GM23338 (cell line): Measurements from ENCODE around the gene CSRNP3. TPM values are rescaled to one million over a fixed set of nuclear protein-coding genes. Genes with fewer than 3 reads are reported as not detected.

Experiments used
- ATAC-seq: fragments of 200-7000 bp; cut with Tn5 transposase; 3 replicates; pipeline ENCODE4 v1.9.1; 2020
- DNase-seq: peaks from one replicate; pipeline ENCODE4 v3.0.0-alpha.2; 2015; ENCODE audit warnings: low spot score
- H2AFZ ChIP-seq: fragments of 200-600 bp; sonication (generic); 2 replicates; pipeline ENCODE4 v1.8.0; 2016; ENCODE audit warnings: antibody characterized with exemption, mild to moderate bottlenecking, moderate library complexity
- H3F3A ChIP-seq: fragments of 200-600 bp; sonication (generic); replicated peaks from 2 replicates; pipeline ENCODE4 v1.8.0; 2017; ENCODE audit warnings: antibody characterized with exemption, mixed run types, low read depth
- H3K27ac ChIP-seq: fragments of 200-600 bp; sonication (generic); 2 replicates; pipeline ENCODE4 v1.6.1; 2016; ENCODE audit warnings: low read depth
- H3K27me3 ChIP-seq: fragments of 200-600 bp; sonication (generic); 2 replicates; pipeline ENCODE4 v1.8.0; 2016; ENCODE audit warnings: mild to moderate bottlenecking, mixed run types, moderate library complexity; ENCODE audit not compliant: insufficient read depth
- H3K36me3 ChIP-seq: fragments of 200-600 bp; sonication (generic); 2 replicates; pipeline ENCODE4 v1.8.0; 2016; ENCODE audit warnings: mild to moderate bottlenecking; ENCODE audit not compliant: insufficient read depth
- H3K4me1 ChIP-seq: fragments of 200-600 bp; sonication (generic); 2 replicates; pipeline ENCODE4 v1.8.0; 2016; ENCODE audit warnings: mild to moderate bottlenecking, moderate library complexity; ENCODE audit not compliant: insufficient read depth
- H3K4me2 ChIP-seq: fragments of 200-600 bp; sonication (generic); 2 replicates; pipeline ENCODE4 v1.7.1; 2017; ENCODE audit warnings: mixed run types
- H3K4me3 ChIP-seq: fragments of 200-600 bp; sonication (generic); 2 replicates; pipeline ENCODE4 v1.6.1; 2016; ENCODE audit warnings: mixed run types
- H3K79me2 ChIP-seq: fragments of 200-600 bp; sonication (generic); replicated peaks from 2 replicates; pipeline ENCODE4 v1.8.0; 2017; ENCODE audit warnings: mild to moderate bottlenecking; ENCODE audit not compliant: insufficient read depth
- H3K9me2 ChIP-seq: fragments of 200-600 bp; sonication (generic); 2 replicates; pipeline ENCODE4 v1.8.0; 2017; ENCODE audit not compliant: insufficient read depth
- H4K20me1 ChIP-seq: fragments of 200-600 bp; sonication (generic); replicated peaks from 2 replicates; pipeline ENCODE4 v1.8.0; 2017; ENCODE audit warnings: mild to moderate bottlenecking; ENCODE audit not compliant: insufficient read depth
- H3K27ac Mint-ChIP-seq: 2 replicates; pipeline ENCODE4 v1.8.0; 2020; ENCODE audit warnings: inconsistent platforms, mild to moderate bottlenecking, moderate library complexity, mixed read lengths
- H3K27me3 Mint-ChIP-seq: 3 replicates; pipeline ENCODE4 v1.8.0; 2022; ENCODE audit warnings: low read depth, mild to moderate bottlenecking, moderate library complexity, mixed read lengths, inconsistent platforms; ENCODE audit not compliant: insufficient read depth, poor library complexity
- H3K36me3 Mint-ChIP-seq: 3 replicates; pipeline ENCODE4 v1.8.0; 2021; ENCODE audit warnings: low read depth, mild to moderate bottlenecking, inconsistent platforms, moderate library complexity, mixed read lengths
- H3K4me1 Mint-ChIP-seq: 3 replicates; pipeline ENCODE4 v1.8.0; 2020; ENCODE audit warnings: mild to moderate bottlenecking, inconsistent platforms, mixed read lengths
- H3K4me3 Mint-ChIP-seq: 3 replicates; pipeline ENCODE4 v1.8.0; 2021; ENCODE audit warnings: moderate library complexity, mild to moderate bottlenecking, inconsistent platforms, mixed read lengths
- H3K9me3 Mint-ChIP-seq: 3 replicates; pipeline ENCODE4 v1.8.0; 2020; ENCODE audit warnings: moderate library complexity, mild to moderate bottlenecking, inconsistent platforms, mixed read lengths
- CREB1 ChIP-seq: fragments of 250-450 bp; sonication (Bioruptor Pico); IDR thresholded peaks from 2 replicates; pipeline ENCODE4 v1.5.0; 2020; ENCODE audit warnings: low read depth, mild to moderate bottlenecking, moderate library complexity
- ETS1 ChIP-seq: IDR thresholded peaks from 2 replicates; pipeline ENCODE4 v1.6.1; 2016; ENCODE audit warnings: antibody characterized with exemption
- EZH2 ChIP-seq: fragments of 200-600 bp; sonication (generic); IDR thresholded peaks from one replicate; pipeline ENCODE4 v1.8.0; 2017; ENCODE audit warnings: antibody characterized with exemption, mild to moderate bottlenecking, low read depth; ENCODE audit not compliant: unreplicated experiment
- EZH2phosphoT487 ChIP-seq: fragments of 200-600 bp; sonication (generic); IDR thresholded peaks from one replicate; pipeline ENCODE4 v1.8.1; 2018; ENCODE audit warnings: antibody characterized with exemption; ENCODE audit not compliant: unreplicated experiment
- JUNB ChIP-seq: IDR thresholded peaks from one replicate; pipeline ENCODE4 v1.6.1; 2016; ENCODE audit warnings: antibody characterized with exemption; ENCODE audit not compliant: unreplicated experiment
- NANOG ChIP-seq: IDR thresholded peaks from 2 replicates; pipeline ENCODE4 v1.6.1; 2016; ENCODE audit warnings: antibody characterized with exemption, borderline replicate concordance
- POLR2AphosphoS5 ChIP-seq: IDR thresholded peaks from 2 replicates; pipeline ENCODE4 v1.6.1; 2016; ENCODE audit warnings: antibody characterized with exemption, low read depth
- REST ChIP-seq: IDR thresholded peaks from one replicate; pipeline ENCODE4 v1.6.1; 2018; ENCODE audit warnings: antibody characterized with exemption; ENCODE audit not compliant: unreplicated experiment
- STAT1 ChIP-seq: IDR thresholded peaks from one replicate; pipeline ENCODE4 v1.6.1; 2016; ENCODE audit warnings: antibody characterized with exemption; ENCODE audit not compliant: unreplicated experiment
- ZNF114 ChIP-seq: fragments of 250-450 bp; sonication (Bioruptor Pico); IDR thresholded peaks from 2 replicates; pipeline ENCODE4 v1.5.0; 2020; ENCODE audit warnings: mild to moderate bottlenecking, moderate library complexity
- ZNF331 ChIP-seq: fragments of 250-450 bp; sonication (Bioruptor Pico); IDR thresholded peaks from 2 replicates; pipeline ENCODE4 v1.5.0; 2020; ENCODE audit warnings: low read depth, mild to moderate bottlenecking, moderate library complexity
- ZNF462 ChIP-seq: fragments of 250-450 bp; sonication (Bioruptor Pico); IDR thresholded peaks from 2 replicates; pipeline ENCODE4 v1.5.0; 2020; ENCODE audit warnings: mild to moderate bottlenecking, moderate library complexity
- polyA plus RNA-seq: library from polyadenylated mRNA; unstranded; fragments of >200 nt; fragmentation: Nextera tagmentation; extraction: Ambion mirVana; gene quantifications from 2 replicates; pipeline ENCODE4 v1.2.1, GENCODE V29; 2016
- total RNA-seq: library from RNA; depleted of rRNA; stranded (reverse); fragments of >200 nt; shearing (Covaris generic); gene quantifications from 2 replicates; pipeline ENCODE4 v1.2.3, GENCODE V29; 2014
- TF ChIP-seq, protein P1 (sequence below), 2 experiments: fragments of 200-600 bp in 1 of 2; sonication (generic) in 1 of 2; conservative IDR thresholded peaks; 2 replicates each; pipeline versions ENCODE4 v1.5.1 to v1.6.1; 2016 to 2017; ENCODE audit warnings: antibody characterized with exemption in 2 of 2, low read depth in 2 of 2, mild to moderate bottlenecking in 2 of 2, moderate library complexity in 1 of 2

Gene CSRNP3
- total and polyA plus RNA-seq, 2 experiments from 2014 or later = 3.8 to 6.8 TPM

DNA sequence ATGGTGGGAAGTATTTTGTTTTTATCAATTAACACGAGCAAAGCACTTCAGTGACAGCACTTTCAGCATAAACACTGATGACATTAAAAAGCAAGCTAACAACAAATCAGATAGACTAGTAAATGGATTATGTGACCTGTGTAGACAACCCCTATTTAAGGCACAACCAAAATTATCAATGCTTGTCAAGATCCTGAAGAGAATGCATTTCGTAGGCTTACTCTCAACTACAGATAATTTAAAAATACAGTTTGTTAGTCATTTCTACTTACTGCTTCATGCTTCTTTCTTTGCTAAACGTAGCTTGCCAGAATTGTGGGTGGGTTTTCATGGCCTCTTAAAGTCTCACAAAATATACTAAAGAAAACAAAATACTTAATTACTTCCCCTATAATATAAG lies 3.4 kb downstream of the CSRNP3 start:
- Histone ChIP-seq H3K4me1 (peaks cover 26% of the 10 kb centered on the region; the same call in 1 of the 2 replicates), H3K36me3 (no peaks in the 10 kb centered on the region), H3K79me2 (peaks cover 4% of the 10 kb centered on the region; the same call in 1 of the 2 replicates), H2AFZ (no peak overlapping the region), H3K27me3 (no peaks in the 10 kb centered on the region), H3K27ac (no peak overlapping the region), H3F3A (no peaks in the 10 kb centered on the region), H3K4me2 (no peak overlapping the region), H3K4me3 (no peak overlapping the region), H3K9me2 (no peaks in the 10 kb centered on the region), H4K20me1 (no peaks in the 10 kb centered on the region)
- ATAC-seq (no peak), DNase-seq (no peak)
- no peaks in the 10 kb centered on the region for H3K36me3 Mint-ChIP-seq
- H3K4me1 Mint-ChIP-seq = peaks cover 44% of the 10 kb centered on the region
- TF ChIP-seq NANOG (no peak), STAT1 (no peak), POLR2AphosphoS5 (no peak), ZNF114 (CRISPR knock-in tag) (no peak), ZNF462 (no peak), EZH2phosphoT487 (no peak), ZNF331 (CRISPR knock-in tag) (no peak), EZH2 (no peak), CREB1 (no peak), ETS1 (no peak), JUNB (no peak), REST (no peak)
- TF ChIP-seq, protein P1, sequence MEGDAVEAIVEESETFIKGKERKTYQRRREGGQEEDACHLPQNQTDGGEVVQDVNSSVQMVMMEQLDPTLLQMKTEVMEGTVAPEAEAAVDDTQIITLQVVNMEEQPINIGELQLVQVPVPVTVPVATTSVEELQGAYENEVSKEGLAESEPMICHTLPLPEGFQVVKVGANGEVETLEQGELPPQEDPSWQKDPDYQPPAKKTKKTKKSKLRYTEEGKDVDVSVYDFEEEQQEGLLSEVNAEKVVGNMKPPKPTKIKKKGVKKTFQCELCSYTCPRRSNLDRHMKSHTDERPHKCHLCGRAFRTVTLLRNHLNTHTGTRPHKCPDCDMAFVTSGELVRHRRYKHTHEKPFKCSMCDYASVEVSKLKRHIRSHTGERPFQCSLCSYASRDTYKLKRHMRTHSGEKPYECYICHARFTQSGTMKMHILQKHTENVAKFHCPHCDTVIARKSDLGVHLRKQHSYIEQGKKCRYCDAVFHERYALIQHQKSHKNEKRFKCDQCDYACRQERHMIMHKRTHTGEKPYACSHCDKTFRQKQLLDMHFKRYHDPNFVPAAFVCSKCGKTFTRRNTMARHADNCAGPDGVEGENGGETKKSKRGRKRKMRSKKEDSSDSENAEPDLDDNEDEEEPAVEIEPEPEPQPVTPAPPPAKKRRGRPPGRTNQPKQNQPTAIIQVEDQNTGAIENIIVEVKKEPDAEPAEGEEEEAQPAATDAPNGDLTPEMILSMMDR (conservative IDR thresholded peaks at IDR 0.05; ENCODE audit: low read depth in 2 of 2) = no peak
- no peaks in the 10 kb centered on the region for H3K9me3 Mint-ChIP-seq
- no peak overlapping the region for H3K4me3 Mint-ChIP-seq
- no peak overlapping the region for H3K27ac Mint-ChIP-seq
- peaks cover 2% of the 10 kb centered on the region for H3K27me3 Mint-ChIP-seq
